Measurements from ENCODE around the gene P3R3URF.

Gene P3R3URF

DNA sequence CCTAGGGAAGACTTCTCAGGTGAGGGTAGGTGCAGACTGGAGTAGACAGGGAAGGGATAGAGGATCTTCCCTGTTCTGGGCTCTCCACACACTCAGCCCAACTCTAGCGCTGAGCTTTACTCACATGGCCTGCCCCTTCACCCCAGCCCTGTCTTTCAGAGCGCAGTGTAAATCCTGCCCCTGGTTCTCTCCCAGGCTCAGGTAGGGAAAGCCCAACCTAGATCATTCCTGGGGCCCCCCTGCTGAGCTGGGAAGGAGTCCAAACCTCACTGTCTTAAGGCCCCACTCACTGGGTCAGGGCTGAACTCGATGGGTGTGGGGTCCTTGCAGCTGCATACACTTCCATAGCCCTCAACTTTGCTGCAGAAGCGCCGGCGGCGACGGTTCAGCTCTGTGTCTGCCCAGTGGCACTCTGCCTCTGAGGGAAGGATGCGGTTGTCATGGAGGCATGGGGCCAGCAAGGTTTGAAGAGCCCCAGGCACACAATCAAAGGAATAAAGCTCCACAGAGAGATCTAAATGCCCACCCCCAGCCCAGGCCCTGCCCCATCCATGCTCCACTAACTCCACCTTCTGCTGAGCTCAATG is 17.8 kb upstream of the P3R3URF start:
- DNase-seq = no peak

DNA sequence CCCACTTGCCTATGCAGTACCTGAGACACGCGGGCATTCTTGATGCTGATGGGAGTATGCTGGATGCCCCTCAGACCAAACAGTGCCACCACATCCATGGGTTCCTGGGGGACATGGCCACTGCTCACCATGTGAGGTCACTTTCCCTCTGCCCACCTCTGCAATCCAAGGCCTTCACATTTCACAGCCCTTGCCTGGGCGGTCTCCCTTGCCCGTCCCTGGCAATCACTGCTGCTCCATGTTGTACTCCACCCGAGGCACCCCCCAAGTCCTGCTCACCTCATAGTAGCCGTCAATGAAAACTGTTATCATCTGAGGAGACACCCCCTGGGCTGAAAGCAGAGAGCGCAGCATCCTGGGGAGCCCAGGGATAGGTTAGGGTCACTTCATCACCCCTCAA is 17.0 kb upstream of the P3R3URF start:
- no peak for DNase-seq

DNA sequence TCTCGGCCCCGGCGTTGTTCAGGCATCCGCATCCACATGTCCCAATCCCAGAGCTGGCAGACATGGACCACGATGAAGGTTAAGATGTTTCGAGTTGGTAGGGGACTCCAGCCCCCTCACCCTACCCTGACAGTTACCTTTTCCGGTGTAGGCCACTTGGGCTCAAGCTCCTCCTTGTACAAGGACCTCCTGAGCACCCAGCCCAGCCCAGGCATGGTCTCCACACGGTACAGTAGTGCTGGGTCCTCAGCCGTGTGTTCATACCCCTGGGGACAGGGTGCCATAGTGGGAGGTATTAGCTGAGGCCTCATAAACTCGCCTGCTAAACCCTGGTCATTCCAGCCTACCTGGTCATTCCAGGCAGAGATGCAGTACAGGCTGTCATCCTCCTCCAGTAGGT is 15.9 kb upstream of the P3R3URF start:
- DNase-seq = no peak

DNA sequence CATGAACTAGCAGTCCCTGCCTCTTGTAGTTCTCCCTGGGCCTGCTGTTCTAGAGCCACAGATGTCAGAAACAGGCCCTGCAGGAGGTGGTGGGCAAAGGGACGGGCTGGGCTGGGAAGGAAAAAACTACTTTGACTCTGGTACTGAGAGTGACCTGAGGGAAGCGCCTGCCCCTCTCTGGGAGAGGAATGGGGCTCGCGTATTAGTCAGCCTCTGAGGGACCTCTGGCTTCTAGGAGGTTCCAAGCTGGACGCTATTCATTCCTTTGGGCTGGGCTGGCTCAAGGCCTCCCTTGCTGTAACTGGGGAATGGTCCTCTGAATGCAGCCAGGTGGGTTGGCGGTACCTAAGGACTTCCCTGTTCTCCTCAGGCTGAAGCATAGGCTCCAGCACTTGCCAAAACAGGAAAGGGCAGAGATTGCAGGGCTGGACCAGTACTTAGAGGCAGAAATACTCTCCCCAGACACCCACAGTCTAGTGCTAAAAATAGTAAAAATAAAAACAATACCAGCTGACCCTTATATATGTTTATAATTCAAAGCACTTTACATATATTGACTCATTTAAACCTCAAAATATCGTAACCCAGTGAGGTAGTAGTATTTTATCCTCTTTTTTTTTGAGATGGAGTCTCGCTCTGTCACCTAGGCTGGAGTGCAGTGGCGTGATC is 14.9 kb upstream of the P3R3URF start:
- no peak for DNase-seq

DNA sequence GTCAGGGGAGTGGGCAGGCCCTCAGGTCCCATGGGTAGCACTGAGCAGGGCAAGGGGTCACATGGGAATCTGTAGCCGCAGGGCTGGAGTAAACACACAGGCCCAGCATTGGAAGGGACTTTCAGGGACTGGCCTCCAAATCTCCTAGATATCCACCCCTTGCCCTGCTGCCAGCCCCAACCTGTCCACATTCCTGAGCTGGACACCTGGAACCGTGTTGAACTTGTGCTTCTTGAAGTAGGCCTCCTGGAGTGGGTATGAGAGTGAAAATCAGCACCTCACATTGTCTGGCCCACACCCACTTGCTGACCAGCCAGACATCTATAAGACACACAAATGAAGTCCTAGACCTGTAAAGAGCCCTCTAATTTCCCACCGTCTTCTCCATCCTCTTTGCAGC is 14.3 kb upstream of the P3R3URF start:
- no peak for DNase-seq

DNA sequence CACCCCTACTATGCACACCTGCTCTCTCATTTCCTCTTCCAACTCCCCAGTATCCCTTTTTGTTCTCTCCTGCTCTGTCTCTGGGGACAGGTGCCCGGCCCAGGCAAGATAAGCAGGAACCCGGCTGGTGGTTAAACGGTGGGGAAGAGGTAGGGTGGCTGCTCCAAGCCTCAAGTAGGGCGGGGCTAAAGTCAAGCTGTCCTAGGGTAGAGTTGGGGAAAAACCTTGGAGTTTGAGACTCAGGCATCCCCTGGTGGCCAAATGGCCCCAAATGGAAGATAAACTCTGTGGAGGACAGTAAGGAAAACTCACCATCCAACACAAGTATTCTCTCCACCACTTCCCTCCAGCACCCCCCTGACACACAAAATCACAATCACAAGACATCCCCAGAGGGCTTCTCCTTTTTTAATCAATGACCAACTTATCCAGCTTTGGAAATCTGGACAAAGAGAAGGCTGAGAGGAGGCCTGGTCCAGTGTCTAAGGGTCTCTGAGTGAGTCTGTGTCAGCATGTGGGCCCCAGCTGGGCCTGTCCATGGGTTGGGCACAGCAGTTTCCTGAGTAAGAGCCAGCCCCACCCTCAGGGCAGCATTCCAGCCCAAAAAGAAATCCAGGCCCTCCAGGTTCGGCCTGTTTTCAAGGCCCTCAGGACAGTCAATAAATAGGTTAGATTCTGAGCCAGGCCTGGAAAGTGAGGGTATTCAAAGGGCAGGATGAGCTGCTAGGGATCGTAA is 12.2 kb upstream of the P3R3URF start:
- no peak for DNase-seq

DNA sequence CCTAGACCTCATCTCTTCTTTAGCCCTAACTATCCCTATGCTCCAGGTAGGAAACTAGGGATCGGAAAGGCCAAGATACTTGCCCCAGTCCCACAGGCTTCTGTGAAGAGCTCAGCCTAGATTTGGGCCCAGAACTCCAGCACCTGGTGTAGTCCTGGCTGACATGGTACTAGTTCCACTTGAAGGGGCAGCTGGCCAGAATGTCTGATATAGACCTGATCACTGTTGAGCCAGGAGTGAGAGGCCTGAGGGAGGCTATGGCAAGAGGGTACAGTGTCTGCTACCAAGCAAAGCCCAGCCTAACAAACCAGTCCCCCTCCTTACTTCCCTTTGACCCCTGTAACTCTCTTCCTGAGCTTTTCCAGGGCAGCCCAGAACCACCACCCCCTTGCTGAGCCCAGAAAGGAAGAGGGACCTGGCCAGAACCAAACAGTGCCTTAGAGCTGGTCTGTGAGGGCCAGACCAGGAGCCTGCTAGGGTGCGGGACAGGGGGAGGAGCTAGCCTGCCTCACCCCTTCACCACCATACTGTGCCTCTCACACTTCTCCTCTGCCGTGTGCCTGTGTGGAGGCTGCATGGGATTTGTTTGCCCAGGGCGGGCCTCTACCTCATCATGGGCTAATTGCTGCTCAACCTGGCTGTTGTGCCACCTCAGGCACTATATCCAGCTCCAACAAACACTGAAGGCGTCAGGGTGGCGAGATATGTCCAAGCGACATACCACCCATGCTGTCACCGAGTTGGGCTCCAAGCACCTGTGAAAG is 11.0 kb upstream of the P3R3URF start:
- no peak for DNase-seq

DNA sequence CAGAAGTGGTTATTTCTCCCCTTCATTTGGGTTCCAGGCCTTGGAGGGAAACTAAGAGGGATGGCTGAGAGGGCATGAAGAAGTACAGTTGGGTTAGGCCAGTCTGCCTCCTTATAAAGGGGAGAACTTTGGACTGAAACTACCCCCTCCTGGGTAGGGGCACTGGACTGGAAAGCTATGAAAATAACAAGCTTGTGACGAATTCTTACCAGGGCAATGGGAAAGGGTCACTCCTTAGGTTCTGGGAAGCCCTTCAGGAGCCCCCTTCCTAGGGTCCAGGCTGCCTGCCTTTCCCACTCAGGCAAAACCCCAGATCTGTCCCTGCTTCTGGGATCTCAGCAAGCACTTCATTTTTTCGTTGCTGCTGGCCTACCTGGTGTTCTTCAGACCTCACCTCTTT is 9.8 kb upstream of the P3R3URF start:
- no peak for DNase-seq

DNA sequence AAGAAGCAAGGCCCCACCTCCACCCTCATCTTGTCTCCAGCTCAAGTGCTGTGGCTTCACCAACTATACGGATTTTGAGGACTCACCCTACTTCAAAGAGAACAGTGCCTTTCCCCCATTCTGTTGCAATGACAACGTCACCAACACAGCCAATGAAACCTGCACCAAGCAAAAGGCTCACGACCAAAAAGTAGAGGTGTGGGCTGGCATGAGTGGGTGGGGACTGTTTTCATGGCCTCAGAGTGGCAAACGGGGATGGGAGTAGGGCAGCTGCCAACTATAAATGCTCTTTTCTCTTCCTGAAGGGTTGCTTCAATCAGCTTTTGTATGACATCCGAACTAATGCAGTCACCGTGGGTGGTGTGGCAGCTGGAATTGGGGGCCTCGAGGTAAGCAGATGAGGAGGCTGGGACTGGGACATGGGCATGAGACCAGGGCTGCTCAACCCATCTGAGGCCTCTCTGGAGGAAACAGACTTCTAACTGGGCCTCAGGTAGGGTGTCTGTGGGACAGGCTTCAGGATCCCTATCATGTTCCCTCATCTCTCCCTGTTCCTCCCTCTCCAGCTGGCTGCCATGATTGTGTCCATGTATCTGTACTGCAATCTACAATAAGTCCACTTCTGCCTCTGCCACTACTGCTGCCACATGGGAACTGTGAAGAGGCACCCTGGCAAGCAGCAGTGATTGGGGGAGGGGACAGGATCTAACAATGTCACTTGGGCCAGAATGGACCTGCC is 8.8 kb upstream of the P3R3URF start:
- DNase-seq = peak; percentile 38

DNA sequence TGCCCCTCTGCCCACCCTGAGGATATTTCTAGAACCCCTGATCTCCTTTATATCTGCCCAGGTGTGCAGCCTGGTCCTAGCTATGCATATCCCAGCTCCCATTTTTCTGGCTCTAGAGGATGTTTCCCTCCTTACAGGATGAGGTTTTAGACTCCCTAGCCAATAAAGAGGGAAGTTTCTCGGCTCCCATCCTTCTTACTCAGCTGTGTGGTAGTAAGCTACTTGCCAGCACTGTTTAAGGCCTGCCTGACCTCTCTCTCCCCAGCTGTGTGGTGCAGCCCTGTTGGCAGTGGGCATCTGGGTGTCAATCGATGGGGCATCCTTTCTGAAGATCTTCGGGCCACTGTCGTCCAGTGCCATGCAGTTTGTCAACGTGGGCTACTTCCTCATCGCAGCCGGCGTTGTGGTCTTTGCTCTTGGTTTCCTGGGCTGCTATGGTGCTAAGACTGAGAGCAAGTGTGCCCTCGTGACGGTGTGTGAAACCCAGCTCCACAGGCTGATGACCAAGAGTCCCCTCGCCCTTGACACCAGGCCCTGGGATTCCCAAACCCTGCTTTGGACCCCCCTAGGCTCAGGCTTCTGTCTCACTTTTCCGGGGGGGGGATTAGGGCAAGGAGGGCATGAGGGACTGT is 7.8 kb upstream of the P3R3URF start:
- DNase-seq = no peak

DNA sequence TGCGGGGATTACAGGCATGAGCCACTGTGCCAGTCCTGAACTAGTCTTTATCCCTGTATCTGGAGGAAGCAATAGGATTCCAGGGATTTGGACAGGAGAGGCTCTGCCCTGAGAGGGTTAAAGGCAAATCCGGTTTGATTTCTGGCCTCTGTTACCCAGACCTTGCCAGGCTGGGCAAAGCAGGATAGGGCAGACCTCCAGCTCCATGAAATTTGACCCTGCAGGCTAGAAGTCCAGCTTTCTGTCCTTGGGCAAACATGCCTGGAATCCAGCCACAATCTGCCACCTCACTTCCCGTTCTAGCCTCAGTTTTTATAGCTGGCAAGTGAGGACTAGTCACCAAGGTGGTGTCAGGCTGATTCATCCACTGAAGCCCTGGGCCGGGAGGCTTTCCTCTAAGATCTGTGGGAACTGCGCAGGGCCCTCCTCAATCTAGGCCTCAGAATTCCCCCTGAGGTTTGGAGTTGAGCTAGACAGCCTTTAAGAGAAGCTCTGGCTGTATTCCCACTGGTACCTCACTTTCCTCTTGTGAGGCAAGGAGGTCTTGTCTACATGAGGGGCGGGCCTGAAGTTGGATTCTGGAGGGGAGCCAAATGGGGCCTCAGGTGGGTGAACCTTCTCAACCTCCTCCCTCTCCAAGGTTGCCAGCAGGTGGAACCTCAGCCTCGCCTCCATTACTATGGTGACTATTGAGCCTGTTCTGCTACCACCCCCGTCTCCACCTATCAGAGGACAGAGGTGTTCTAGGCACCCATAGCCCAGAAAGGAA is 7.0 kb upstream of the P3R3URF start:
- no peak for DNase-seq

DNA sequence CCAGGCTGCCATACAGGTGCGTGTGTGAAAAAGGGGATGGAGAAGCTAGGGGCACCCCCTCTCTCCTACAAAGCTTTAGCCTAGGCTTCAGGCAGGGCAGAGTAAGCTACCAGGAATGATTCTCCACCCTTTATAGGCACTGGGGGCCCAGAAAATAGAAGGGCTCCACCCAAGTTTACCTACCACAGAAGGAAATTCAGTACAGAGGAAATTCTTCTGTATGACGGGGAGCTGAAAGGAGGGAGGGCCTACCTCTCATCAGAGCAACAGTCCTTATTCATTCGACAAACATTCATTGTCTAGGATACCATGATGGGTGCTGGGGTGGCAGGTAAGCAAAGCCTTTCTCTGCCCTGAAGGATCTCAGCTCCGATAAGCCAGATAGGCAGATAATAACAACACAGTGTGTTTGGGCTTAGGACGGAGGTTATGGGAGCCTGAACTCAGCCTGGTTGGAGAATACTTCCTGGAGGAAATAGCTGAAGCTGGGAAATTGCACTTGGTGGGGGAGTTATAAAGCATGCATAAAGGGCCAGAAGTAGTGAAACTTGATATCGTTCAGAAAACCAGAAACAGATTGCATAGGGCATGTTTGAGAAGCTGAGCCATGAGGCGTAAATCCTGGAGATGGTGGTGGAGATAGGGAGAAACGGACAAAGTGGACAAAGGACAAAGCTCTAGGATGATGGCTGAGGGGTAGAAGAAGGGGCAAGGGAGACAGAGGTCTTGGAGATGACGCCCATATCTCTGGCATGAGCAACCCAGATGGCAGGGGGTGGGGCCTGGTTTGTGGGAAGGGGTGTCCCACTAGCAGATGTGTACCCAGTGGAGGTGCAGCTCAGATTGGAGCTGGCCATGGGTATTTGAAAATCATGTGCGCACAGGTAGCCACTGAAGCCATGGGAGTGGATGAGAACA is 5.3 kb upstream of the P3R3URF start:
- no peak for DNase-seq

DNA sequence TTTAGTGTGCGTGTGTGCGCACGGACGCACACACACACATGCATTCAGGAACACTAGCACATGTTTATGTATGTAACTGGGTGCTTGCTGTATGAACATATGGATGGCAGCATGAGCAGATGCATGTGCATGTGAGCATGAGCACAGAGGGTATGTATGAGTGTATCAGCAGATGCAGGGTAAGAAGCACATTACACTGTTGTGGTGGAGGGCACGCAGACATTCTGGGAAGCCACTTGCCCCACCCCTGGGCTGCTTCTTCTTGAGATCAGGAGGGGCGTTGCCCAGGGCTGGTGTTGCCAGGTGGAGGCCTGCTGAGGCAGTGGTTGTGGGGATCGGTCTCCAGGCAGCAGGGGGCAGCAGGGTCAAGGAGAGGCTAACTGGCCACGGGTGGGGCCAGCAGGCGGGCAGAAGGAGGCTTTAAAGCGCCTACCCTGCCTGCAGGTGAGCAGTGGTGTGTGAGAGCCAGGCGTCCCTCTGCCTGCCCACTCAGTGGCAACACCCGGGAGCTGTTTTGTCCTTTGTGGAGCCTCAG is 3.9 kb upstream of the P3R3URF start:
- DNase-seq = no peak

DNA sequence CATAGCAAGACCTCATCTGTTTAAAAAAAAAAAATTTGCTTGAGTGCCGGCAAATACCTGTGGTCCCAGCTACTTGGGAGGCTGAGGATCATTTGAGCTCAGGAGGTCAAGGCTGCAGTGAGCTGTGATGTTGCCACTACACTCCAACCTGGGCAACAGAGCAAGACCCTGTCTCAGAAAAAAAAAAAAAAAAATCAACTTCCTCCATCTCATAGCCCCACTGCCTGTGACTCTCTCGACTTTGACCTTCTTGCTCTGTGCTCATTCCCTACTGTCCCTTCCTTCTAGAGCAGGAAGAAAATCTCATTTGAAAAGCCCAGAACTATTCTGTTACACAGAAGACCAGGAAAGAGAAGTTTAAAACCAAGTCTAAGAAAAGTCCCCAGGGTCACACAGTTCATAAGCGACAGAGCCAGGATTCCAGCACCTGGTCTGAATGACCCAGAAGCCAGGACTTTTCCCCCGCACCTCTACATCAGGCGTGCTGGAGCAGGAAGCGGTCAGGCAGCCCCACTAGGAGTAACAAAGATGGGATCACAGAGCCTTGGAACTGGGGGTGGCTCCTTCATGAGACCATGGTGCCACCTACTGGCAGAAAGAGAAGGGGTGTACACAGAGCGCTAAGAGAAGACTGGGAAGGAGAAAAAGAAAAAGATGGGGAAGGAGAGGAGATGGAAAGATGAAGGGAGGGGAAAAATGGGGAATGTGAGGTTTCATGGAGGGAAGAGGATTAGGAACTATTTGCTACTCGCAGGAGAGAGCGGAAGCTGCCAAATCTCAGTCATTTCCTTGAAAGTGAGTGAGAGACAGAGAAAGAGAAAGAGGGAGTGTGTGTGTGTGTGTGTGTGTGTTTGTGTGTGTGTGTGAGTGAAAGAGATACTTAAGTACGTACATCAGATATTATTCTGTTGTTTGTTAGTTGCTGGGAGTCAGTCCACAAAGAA is 3.1 kb upstream of the P3R3URF start:
- peak; percentile 60 for DNase-seq

DNA sequence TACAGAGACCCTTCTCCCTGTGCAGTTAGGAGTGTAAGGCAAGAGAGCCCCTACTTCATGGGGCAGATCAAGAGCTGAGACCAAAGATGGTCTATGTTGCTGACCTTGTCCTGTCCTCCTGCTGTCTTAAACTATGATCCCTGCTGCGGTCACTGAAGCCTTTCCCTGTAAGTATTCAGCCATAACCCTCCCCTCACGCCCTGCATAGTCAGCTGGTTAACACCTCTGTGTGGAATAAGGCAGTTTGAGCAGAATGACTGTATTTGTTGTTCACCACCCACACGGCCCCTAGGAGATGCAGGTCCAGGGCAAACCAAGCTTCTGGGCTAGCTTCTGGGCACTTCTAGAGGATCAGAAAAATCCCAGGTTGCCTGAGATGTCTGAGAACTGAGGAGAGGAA is 1.0 kb downstream of the P3R3URF start:
- no peak for DNase-seq

DNA sequence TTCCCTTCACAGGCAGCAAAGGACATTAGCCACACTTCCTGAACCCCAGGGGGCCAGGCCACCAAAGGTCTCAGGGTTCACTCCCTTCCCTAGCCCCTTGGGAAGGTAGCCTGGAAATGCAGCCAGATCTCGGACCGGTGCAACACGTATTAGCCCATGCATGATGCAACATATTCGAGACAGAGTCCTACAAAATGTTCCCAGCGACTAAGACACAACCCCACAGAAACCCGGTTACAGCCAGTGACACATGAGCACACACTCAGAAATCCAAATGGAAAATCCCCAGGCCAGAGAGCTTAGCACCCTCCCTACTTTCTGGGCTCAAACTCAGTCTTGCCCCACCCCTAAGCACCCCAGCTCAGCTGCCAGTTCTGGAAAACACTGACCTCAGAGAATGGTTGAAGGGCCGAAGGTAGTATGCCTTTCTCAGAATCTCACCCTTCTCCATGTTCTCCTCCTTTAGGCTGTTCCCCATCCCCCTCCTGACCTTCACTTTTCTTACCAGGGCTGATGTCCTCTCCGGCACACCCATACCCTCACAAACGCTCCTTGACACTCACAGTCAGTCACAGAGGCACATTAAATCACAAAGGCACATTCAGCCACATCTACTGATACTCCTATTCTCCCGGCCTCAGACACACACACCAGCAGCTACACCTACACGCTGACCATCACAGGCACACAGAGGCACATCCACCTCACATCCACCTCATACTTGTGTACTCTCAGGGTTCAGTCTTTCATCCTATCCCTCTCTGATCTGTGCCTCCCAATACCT is 1.6 kb downstream of the P3R3URF start, which contains the start of gene TSPAN1:
Gene TSPAN1 (plus strand): TSS at position 640 of the 784 bp plus-strand sequence. CDS start 6,021 bp downstream, outside the sequence.
- no peak for DNase-seq

DNA sequence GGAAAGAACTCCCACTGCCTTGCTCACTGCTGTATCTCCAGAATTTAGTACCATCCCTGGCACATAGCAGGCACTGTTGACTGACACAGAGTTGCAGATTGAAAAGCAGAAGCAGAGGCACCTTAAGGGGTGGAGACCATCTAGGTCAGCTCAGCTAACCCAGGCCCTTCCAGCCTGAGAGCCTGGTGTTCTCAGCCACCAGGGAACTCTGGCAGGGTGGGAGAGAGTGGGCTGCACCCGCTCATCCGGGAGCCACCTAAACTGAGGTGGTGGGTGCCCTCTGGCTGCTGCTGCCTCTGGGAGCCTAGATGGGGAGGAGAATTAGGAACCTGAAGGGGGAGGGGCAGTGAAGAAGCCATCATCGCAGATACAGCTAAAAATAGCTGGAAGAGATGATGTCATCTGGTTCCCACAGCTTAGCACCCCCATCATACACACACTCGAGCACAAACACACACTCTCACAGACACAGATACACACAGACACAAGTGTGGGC is 2.9 kb downstream of the P3R3URF start:
- DNase-seq = no peak

DNA sequence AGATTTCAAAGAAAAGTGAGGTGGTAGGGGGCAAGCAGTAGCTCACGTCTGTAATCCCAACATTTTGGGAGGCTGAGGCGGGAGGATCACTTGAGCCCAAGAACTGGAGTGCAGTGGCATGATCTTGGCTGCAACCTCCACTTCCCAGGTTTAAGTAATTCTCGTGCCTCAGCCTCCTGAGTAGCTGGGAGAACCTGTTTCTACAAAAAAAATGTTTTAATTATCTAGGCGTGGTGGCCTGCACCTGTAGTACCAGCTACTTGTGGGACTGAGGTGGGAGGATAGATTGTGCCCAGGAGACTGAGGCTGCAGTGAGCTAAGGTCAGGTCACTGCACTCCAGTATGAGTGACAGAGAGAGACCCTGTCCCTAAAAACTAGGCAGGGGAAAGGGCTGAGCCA is 4.0 kb downstream of the P3R3URF start:
- no peak for DNase-seq
